ENCODE results near the gene CTU1. TPM values are rescaled to one million over a fixed set of nuclear protein-coding genes. Genes with fewer than 3 reads are reported as not detected.

Gene CTU1
- total and polyA plus RNA-seq, 2 of the 4 experiments (the other 2 are of a cell fraction): 2.0 to 3.3 TPM

GRCh38 chr19:51090471-51090870 lies 17.7 kb downstream of the CTU1 start:
- WGBS, 2 experiments (ENCODE audit: extremely low coverage in 2 of 2, insufficient read length in 1 of 2): 64% methylated on average over 2 of the region's 8 CpGs; no CpG with 5 or more reads in 1 of the 2 experiments
- ATAC-seq (ENCODE audit: low read depth) (no peak), DNase-seq (no peak)
- Histone ChIP-seq H4K20me1 (ENCODE audit: insufficient read depth, low read length) (0 out of 2 replicates have a peak, but pooled peaks cover 3% of the 10 kb centered on the region), H3K27ac (ENCODE audit: insufficient read depth, low read length) (no peak overlapping the region), H3K14ac (replicated peaks; ENCODE audit: low read depth, low read length) (no peak overlapping the region), H3K36me3 (ENCODE audit: control insufficient read depth, insufficient read depth, low read length) (no peaks in the 10 kb centered on the region), H3K18ac (ENCODE audit: low read depth, low read length) (no peak overlapping the region), H3K9ac (ENCODE audit: low read depth, low read length) (no peak overlapping the region), H2BK120ac (ENCODE audit: low read depth, low read length) (no peak overlapping the region), H4K8ac (ENCODE audit: low read depth in 2 of 2, low read length in 2 of 2) (no peak overlapping the region), H3K4me3 (ENCODE audit: insufficient read depth, low read depth, low read length) (no peak overlapping the region), H2BK15ac (ENCODE audit: low read depth, low read length) (no peak overlapping the region), H3K9me3 (ENCODE audit: control insufficient read depth, insufficient read depth, low read length) (no peaks in the 10 kb centered on the region), H4K91ac (ENCODE audit: insufficient read depth, low read depth, low read length) (no peak overlapping the region), H4K5ac (ENCODE audit: low read depth, low read length) (no peak overlapping the region), H2AK9ac (replicated peaks; ENCODE audit: low read depth, low read length, poor library complexity) (peak overlapping the region; percentile 29), H2AK5ac (ENCODE audit: low read depth, low read length) (no peak overlapping the region), H3K27me3 (ENCODE audit: control insufficient read depth, insufficient read depth, low read length) (no peaks in the 10 kb centered on the region), H3K56ac (ENCODE audit: extremely low read depth, insufficient read depth, low read length) (no peak overlapping the region), H3K4ac (ENCODE audit: low read depth, low read length) (no peak overlapping the region), H2BK20ac (ENCODE audit: low read depth, low read length) (no peak overlapping the region), H3K9me1 (ENCODE audit: insufficient read depth, low read length) (no peaks in the 10 kb centered on the region), H3K4me2 (ENCODE audit: low read depth, low read length) (no peak overlapping the region), H3K4me1 (ENCODE audit: control insufficient read depth, insufficient read depth, low read length) (peaks cover 3% of the 10 kb centered on the region; the same call in 1 of the 2 replicates), H3K23ac (ENCODE audit: low read depth, low read length) (no peak overlapping the region), H2AFZ (replicated peaks; ENCODE audit: low read length, poor library complexity) (no peak overlapping the region), H2BK5ac (ENCODE audit: low read depth, low read length, poor library complexity, severe bottlenecking) (no peak overlapping the region), H3K79me1 (ENCODE audit: low read depth in 1 of 2, low read length in 2 of 2) (no peaks in the 10 kb centered on the region)
- intact Hi-C loops (cut with micrococcal nuclease) (no loop called here), dilution Hi-C loops (cut with HindIII; ENCODE audit: low sequenced_read_pairs, unreplicated experiment) (no loop called here), in situ Hi-C loops (cut with MboI; ENCODE audit: low sequenced_read_pairs) (no loop called here)
- BruUV-seq (replicated peaks): no TSS peak
- CTCF ChIA-PET: no interaction called here
- no peak for TF ChIP-seq RFX5 (IDR thresholded peaks at IDR 0.05; ENCODE audit: low read depth, low read length)
- TF ChIP-seq CHD1 (IDR thresholded peaks at IDR 0.05; ENCODE audit: low read depth, low read length): no peak
- POLR2A ChIA-PET (ENCODE audit: unreplicated experiment): no interaction called here

All from IMR-90 (cell line).